Measurements from ENCODE around the gene REXO1. TPM values are rescaled to one million over a fixed set of nuclear protein-coding genes. Genes with fewer than 3 reads are reported as not detected.

The REXO1 gene
- total and polyA plus RNA-seq, 2 experiments from 2014 or later, result 19.2 to 39.7 TPM

GRCh38 chr19:1866693-1867348 lies 18.5 kb upstream of the REXO1 start:
- no peak overlapping the region for H3K27ac ChIP-seq
- no peak overlapping the region for H3K4me3 ChIP-seq
- DNase-seq (ENCODE audit: low read depth in 1 of 2, low spot score in 1 of 2), result no peak
- H3K9me3 ChIP-seq (ENCODE audit: low read depth), result no peaks in the 10 kb centered on the region
- H3K4me1 ChIP-seq (ENCODE audit: low read depth), result no peaks in the 10 kb centered on the region
- no peak for TF ChIP-seq CTCF (IDR thresholded peaks at IDR 0.05; ENCODE audit: low read depth, low read length)
- H3K36me3 ChIP-seq, result no peaks in the 10 kb centered on the region
- peaks cover 3% of the 10 kb centered on the region for H3K27me3 ChIP-seq

GRCh38 chr19:1865172-1866010 lies 17.1 kb upstream of the REXO1 start:
- no peak for DNase-seq (ENCODE audit: low read depth in 1 of 2, low spot score in 1 of 2)
- Histone ChIP-seq H3K27ac (peak overlapping the region; percentile 76), H3K4me1 (ENCODE audit: low read depth) (peaks cover 3% of the 10 kb centered on the region), H3K4me3 (no peak overlapping the region), H3K27me3 (peaks cover 3% of the 10 kb centered on the region), H3K9me3 (ENCODE audit: low read depth) (no peaks in the 10 kb centered on the region), H3K36me3 (no peaks in the 10 kb centered on the region)
- no peak for TF ChIP-seq CTCF (IDR thresholded peaks at IDR 0.05; ENCODE audit: low read depth, low read length)

- H3K27ac ChIP-seq, result peak overlapping the region; percentile 76
- H3K36me3 ChIP-seq, result no peaks in the 10 kb centered on the region
- H3K4me1 ChIP-seq (ENCODE audit: low read depth), result peaks cover 6% of the 10 kb centered on the region
- peak overlapping the region; percentile 67 for H3K4me3 ChIP-seq
- H3K27me3 ChIP-seq, result peaks cover 3% of the 10 kb centered on the region
- no peaks in the 10 kb centered on the region for H3K9me3 ChIP-seq (ENCODE audit: low read depth)
- TF ChIP-seq CTCF (IDR thresholded peaks at IDR 0.05; ENCODE audit: low read depth, low read length), result peak; percentile 63
- peak; percentile 67 to 79 for DNase-seq (ENCODE audit: low read depth in 1 of 2, low spot score in 1 of 2)
These were observed 16.3 kb upstream of the REXO1 start for GRCh38 chr19:1864480-1865171.

GRCh38 chr19:1863638-1864479 lies 15.6 kb upstream of the REXO1 start:
- no peaks in the 10 kb centered on the region for H3K9me3 ChIP-seq (ENCODE audit: low read depth)
- H3K36me3 ChIP-seq, result no peaks in the 10 kb centered on the region
- H3K4me1 ChIP-seq (ENCODE audit: low read depth), result peaks cover 12% of the 10 kb centered on the region
- TF ChIP-seq CTCF (IDR thresholded peaks at IDR 0.05; ENCODE audit: low read depth, low read length), result no peak
- peak overlapping the region; percentile 67 for H3K4me3 ChIP-seq
- H3K27me3 ChIP-seq, result peaks cover 3% of the 10 kb centered on the region
- DNase-seq (ENCODE audit: low read depth in 1 of 2, low spot score in 1 of 2), result peak; percentile 97
- peak overlapping the region; percentile 76 for H3K27ac ChIP-seq

- Histone ChIP-seq H3K4me3 (peak within 1 kb of the TSS; percentile 85), H3K36me3 (no peaks in the 10 kb centered on the region), H3K4me1 (ENCODE audit: low read depth) (peaks cover 14% of the 10 kb centered on the region), H3K27me3 (peaks cover 3% of the 10 kb centered on the region), H3K27ac (peak within 1 kb of the TSS; percentile 76), H3K9me3 (ENCODE audit: low read depth) (no peaks in the 10 kb centered on the region)
- TF ChIP-seq CTCF (IDR thresholded peaks at IDR 0.05; ENCODE audit: low read depth, low read length), result no peak
- no peak for DNase-seq (ENCODE audit: low read depth in 1 of 2, low spot score in 1 of 2)
These were observed 15.0 kb upstream of the REXO1 start, which contains the start of gene KLF16 for GRCh38 chr19:1863328-1863637. Gene KLF16 (minus strand): TSS chr19:1863579. CDS start chr19:1863497, 82 bp downstream.

Measured in cardiac muscle cell (in vitro differentiated cells and primary cell).